Activated naive CD8-positive, alpha-beta T cell treated with anti-CD3 and anti-CD28 coated beads, Interleukin-2, amount 50 U/mL, for 24 hours (primary cell): ENCODE data around the gene LRRC3.

Source experiments
- ATAC-seq: fragments of 150-1000 bp; cut with Tn5 transposase; one replicate; pipeline ENCODE4 v1.10.0; 2021
- DNase-seq: peaks from one replicate; pipeline ENCODE4 v3.0.0; 2021
- H3K27ac Mint-ChIP-seq: one replicate; pipeline ENCODE4 v1.8.0; 2021; ENCODE audit warnings: mild to moderate bottlenecking, mixed read lengths
- H3K27me3 Mint-ChIP-seq: one replicate; pipeline ENCODE4 v1.8.0; 2021; ENCODE audit warnings: mixed read lengths
- H3K36me3 Mint-ChIP-seq: one replicate; pipeline ENCODE4 v1.8.0; 2021; ENCODE audit warnings: low read depth, mixed read lengths
- H3K4me1 Mint-ChIP-seq: one replicate; pipeline ENCODE4 v1.8.0; 2021; ENCODE audit warnings: mixed read lengths
- H3K4me3 Mint-ChIP-seq: one replicate; pipeline ENCODE4 v1.8.0; 2021; ENCODE audit warnings: mild to moderate bottlenecking, moderate library complexity, mixed read lengths
- H3K9me3 Mint-ChIP-seq: one replicate; pipeline ENCODE4 v1.8.0; 2021; ENCODE audit warnings: mixed read lengths

LRRC3 gene

DNA sequence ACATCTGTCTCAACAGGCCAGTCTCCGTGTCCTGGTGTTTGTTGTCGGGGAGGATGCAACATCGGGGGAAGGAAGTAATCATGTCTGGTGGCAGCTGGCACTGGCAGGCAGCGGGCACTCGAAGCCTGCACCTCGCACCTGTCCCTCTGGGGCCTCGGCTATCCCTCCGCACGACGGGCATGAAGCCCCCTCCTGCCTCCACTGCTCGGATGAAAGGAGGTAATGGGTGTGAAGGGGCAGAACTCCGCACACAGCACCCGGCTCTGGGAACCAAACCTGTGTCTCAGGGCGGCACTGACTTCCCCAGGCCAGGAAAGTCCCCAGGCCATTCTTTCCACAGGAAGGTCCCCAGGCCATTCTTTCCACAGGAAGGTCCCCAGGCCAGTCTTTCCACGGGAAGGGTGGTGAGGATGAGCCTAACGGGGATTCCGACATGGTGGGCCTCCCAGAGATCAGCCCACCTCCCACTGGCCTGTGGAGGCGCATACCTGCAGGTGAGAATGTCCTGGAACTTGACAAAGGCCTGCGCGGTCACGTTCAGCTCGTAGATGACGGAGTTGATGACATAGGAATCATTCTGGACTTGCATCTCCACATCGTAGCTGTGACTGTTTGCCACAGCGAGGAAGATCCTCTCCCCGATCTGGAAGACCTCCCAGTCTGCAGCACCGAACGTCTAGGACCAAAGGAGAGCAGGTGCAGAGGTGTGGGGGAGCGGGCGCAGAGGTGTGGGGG is 53.6 kb downstream of the LRRC3 start:
- no peak overlapping the region for H3K4me3 Mint-ChIP-seq

DNA sequence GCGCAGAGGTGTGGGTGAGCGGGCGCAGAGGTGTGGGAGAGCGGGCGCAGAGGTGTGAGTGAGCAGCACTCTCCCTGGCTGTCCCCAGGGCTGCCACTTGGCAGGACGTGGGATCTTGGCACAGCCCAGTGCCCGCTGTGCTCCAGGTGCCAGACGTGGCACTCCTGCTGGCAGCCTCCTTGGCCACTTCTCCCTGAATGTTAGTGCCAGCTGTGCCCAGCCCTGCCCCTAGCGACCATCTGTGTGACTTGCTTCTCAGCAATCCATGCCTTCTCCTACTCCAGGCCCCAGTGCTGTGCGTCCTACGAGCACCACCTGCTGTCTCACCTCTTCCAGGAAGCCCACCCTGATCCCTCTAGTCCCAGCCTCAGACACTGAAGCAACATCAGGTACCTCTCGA is 54.2 kb downstream of the LRRC3 start:
- H3K9me3 Mint-ChIP-seq = no peaks in the 10 kb centered on the region
- no peaks in the 10 kb centered on the region for H3K36me3 Mint-ChIP-seq
- H3K27ac Mint-ChIP-seq = no peak overlapping the region
- H3K4me3 Mint-ChIP-seq = no peak overlapping the region
- H3K4me1 Mint-ChIP-seq = no peaks in the 10 kb centered on the region
- DNase-seq (no peak), ATAC-seq (no peak)
- no peaks in the 10 kb centered on the region for H3K27me3 Mint-ChIP-seq

More for the DNA sequence above, 53.6 kb downstream of the LRRC3 start:
- no peaks in the 10 kb centered on the region for H3K36me3 Mint-ChIP-seq
- DNase-seq = no peak
- H3K27me3 Mint-ChIP-seq = no peaks in the 10 kb centered on the region
- H3K4me1 Mint-ChIP-seq = peaks cover under 1% of the 10 kb centered on the region
- no peaks in the 10 kb centered on the region for H3K9me3 Mint-ChIP-seq
- ATAC-seq = no peak
- H3K27ac Mint-ChIP-seq = no peak overlapping the region

DNA sequence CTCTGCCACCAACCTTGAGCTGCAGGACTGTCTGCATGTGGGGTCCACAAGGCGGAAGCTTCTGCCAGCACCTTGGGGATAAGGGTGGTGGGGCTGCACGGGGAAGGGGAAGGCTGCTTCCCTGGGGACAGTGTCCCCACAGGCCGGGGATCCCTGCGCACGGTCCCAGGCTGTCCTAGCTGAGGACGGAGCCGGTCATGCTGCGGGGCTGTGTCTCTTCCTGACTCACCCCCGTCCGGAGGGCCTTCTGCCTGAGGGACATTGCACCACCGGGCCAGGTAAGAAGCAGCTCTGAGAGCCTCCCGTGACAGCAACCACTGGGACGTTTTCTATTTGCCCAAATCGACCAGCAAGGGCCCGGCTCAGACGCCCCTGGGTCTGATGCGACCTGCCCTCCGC is 54.8 kb downstream of the LRRC3 start:
- Mint-ChIP-seq H3K27me3 (no peaks in the 10 kb centered on the region), H3K27ac (no peak overlapping the region), H3K4me1 (no peaks in the 10 kb centered on the region), H3K36me3 (no peaks in the 10 kb centered on the region), H3K4me3 (no peak overlapping the region), H3K9me3 (no peaks in the 10 kb centered on the region)
- ATAC-seq = no peak
- no peak for DNase-seq

- no peak overlapping the region for H3K4me3 Mint-ChIP-seq
- no peaks in the 10 kb centered on the region for H3K36me3 Mint-ChIP-seq
- H3K4me1 Mint-ChIP-seq = no peaks in the 10 kb centered on the region
- DNase-seq (peak; percentile 80), ATAC-seq (peak; percentile 62)
- H3K9me3 Mint-ChIP-seq = no peaks in the 10 kb centered on the region
- H3K27me3 Mint-ChIP-seq = no peaks in the 10 kb centered on the region
- no peak overlapping the region for H3K27ac Mint-ChIP-seq
Observed at GRCh38 chr21:44510508-44511218, 55.4 kb downstream of the LRRC3 start.

GRCh38 chr21:44511219-44511937 is 56.1 kb downstream of the LRRC3 start:
- ATAC-seq = no peak
- no peak for DNase-seq
- no peaks in the 10 kb centered on the region for H3K9me3 Mint-ChIP-seq
- H3K4me1 Mint-ChIP-seq = no peaks in the 10 kb centered on the region
- no peaks in the 10 kb centered on the region for H3K36me3 Mint-ChIP-seq
- no peaks in the 10 kb centered on the region for H3K27me3 Mint-ChIP-seq
- H3K4me3 Mint-ChIP-seq = no peak overlapping the region
- H3K27ac Mint-ChIP-seq = no peak overlapping the region
